ENCODE results near the gene THTPA. TPM values are rescaled to one million over a fixed set of nuclear protein-coding genes. Genes with fewer than 3 reads are reported as not detected.

THTPA gene
- total and polyA plus RNA-seq, 2 donors (not counting 1 experiment from before 2014, with no cell fraction given): 17.0 to 21.4 TPM

DNA sequence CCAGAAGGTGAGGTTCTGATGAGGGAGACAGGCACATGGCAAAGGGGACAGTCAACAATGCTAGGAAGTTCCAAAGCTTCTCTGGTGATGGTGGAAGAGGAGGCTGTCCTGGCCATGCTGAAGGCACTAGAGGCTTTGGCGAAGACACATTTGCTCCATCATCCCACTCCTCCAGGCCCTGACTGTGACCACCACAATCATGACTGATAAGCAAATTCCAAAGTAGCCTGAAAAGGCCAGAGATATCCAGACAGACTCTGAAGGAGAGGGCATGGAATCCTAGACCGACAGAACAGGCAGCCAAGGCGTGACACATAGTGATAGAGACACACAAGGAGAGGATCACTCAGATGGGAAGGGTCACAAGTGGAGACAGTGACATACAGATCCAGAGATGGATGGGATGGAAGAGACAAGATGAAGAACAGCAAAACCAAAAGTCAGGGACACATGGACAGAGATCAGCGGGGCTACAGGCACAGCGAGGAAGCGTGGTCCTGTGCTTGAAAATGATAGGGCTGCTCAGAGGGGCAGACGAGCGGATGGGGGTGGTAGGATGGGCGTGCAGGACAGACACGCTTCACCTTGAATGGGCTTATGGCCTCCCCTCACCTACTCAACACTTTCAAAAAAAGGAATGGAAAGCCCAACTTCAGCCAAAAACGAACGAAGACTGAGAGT, 5.8 kb upstream of the THTPA start:
- H3K4me2 ChIP-seq (replicated peaks; ENCODE audit: low read depth, low read length, poor library complexity, severe bottlenecking): peak overlapping the region; percentile 97

More for the DNA sequence above, 5.8 kb upstream of the THTPA start:
- Mint-ChIP-seq H3K9me3 (ENCODE audit: insufficient read depth) (no peaks in the 10 kb centered on the region), H3K27ac (no peak overlapping the region), H3K27me3 (no peaks in the 10 kb centered on the region), H3K4me1 (peaks cover 11% of the 10 kb centered on the region), H3K4me3 (no peak overlapping the region)
- Histone ChIP-seq H4K20me1 (ENCODE audit: control insufficient read depth, insufficient read depth, low read length, poor library complexity, severe bottlenecking) (no peaks in the 10 kb centered on the region), H3K27ac (ENCODE audit: low read length in 2 of 2) (no peak overlapping the region), H3K9ac (ENCODE audit: low read length) (peak overlapping the region; percentile 75), H2AFZ (ENCODE audit: insufficient read depth, low read depth, low read length, poor library complexity, severe bottlenecking) (peak overlapping the region; percentile 95), H3K36me3 (replicated peaks in 1 of 2; ENCODE audit: control extremely low read depth in 1 of 2, control insufficient read depth in 1 of 2, extremely low read depth in 1 of 2, insufficient read depth in 2 of 2, low read length in 1 of 2) (no peaks in the 10 kb centered on the region), H3K27me3 (replicated peaks in 1 of 4; ENCODE audit: control extremely low read depth in 1 of 4, control insufficient read depth in 3 of 4, insufficient read depth in 4 of 4, low read length in 3 of 4) (peaks cover 0 to 16% (median 7%) of the 10 kb centered on the region in 4 experiments), H3K4me3 (ENCODE audit: control extremely low read depth in 1 of 5, extremely low read depth in 1 of 5, insufficient read depth in 1 of 5, low read depth in 2 of 5, low read length in 4 of 5) (peak overlapping the region in 4 of 5 experiments; percentile 77 to 83 (median 79)), H3K79me2 (ENCODE audit: control insufficient read depth, insufficient read depth, low read length) (peaks cover 6% of the 10 kb centered on the region), H3K4me1 (ENCODE audit: control insufficient read depth in 2 of 2, insufficient read depth in 2 of 2, low read length in 2 of 2) (peaks cover 12 to 17% of the 10 kb centered on the region in 2 donors), H3K9me3 (ENCODE audit: control extremely low read depth in 1 of 3, control insufficient read depth in 2 of 3, insufficient read depth in 1 of 3, low read length in 2 of 3) (no peaks in the 10 kb centered on the region)
- intact Hi-C loops (cut with micrococcal nuclease): loop anchor here (2.0 to 10.0 kb wide), 4 partner anchors 229 to 665 kb away; partner anchors contain the start of genes ACIN1, C14orf119, CHMP4A and DCAF11
- TF ChIP-seq, protein P1, sequence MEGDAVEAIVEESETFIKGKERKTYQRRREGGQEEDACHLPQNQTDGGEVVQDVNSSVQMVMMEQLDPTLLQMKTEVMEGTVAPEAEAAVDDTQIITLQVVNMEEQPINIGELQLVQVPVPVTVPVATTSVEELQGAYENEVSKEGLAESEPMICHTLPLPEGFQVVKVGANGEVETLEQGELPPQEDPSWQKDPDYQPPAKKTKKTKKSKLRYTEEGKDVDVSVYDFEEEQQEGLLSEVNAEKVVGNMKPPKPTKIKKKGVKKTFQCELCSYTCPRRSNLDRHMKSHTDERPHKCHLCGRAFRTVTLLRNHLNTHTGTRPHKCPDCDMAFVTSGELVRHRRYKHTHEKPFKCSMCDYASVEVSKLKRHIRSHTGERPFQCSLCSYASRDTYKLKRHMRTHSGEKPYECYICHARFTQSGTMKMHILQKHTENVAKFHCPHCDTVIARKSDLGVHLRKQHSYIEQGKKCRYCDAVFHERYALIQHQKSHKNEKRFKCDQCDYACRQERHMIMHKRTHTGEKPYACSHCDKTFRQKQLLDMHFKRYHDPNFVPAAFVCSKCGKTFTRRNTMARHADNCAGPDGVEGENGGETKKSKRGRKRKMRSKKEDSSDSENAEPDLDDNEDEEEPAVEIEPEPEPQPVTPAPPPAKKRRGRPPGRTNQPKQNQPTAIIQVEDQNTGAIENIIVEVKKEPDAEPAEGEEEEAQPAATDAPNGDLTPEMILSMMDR (IDR thresholded peaks at IDR 0.05): no peak
- no peak for TF ChIP-seq EZH2 (IDR thresholded peaks at IDR 0.05; ENCODE audit: borderline replicate concordance, insufficient read depth, low read depth, low read length, poor library complexity, severe bottlenecking)
- no peak for ATAC-seq (ENCODE audit: low read depth)
- WGBS (ENCODE audit: insufficient coverage): 64% methylated on average over 10 of the region's 12 CpGs
- DNase-seq: peak; percentile 22
- CTCF ChIA-PET: interaction anchor here (1.3 to 2.4 kb wide), 2 partner anchors 9 to 12 kb away, joined by 6 to 10 read pairs; no protein-coding TSS in a partner anchor
- POLR2A ChIA-PET: no interaction called here
